OCI-LY7 (cell line): ENCODE measurements around the gene FMNL2.

Experiments used
- EZH2phosphoT487 ChIP-seq: fragments of 200-600 bp; sonication (generic); IDR thresholded peaks from 2 replicates; pipeline ENCODE4 v1.6.1; 2018; ENCODE audit warnings: low read depth, borderline replicate concordance, mild to moderate bottlenecking, mixed run types, antibody characterized with exemption, low read length, moderate library complexity, mixed read lengths
- TF ChIP-seq, protein P1 (sequence below): fragments of 200-600 bp; sonication (generic); conservative IDR thresholded peaks from 2 replicates; pipeline ENCODE4 v1.5.1; 2014; ENCODE audit warnings: mild to moderate bottlenecking, antibody characterized with exemption, low read length, moderate library complexity, mixed read lengths

DNA sequence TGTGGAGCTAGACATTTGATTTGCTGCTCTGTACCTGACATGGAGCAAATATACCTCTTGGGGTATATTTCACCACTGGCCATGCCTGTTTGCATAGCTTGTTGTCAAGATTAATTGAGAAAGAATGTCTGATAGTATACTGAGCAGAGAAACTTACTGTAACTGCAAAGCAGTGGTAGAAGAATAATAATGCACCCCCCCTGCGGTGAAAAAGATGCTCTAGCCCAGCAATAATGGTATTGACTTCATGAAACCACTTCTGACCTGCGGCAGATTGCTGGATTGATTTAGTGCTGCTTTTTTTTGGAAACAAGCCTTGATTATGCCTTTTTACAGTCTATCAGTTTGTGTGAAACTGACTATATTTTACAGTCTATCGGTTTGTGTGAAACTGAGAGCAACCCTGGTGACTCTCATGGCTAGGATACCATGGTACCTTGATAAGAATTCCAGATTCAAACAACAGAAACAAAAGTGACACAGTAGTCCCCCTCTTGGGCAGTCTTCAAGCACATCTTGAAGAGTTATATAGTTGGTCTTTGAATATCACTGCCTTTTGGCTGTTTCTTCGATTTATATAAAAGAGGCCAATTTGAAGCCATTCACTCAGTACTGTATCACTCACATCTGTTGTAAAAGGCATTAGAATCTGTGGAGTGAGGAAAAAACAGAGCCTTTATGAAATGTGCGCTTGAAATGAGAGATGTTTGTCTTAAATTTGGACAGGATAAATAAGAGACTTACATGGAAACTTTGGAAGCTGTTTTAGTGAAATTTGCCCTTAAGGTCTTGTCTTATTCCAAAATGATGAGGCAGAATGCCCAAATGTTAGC lies 102.5 kb downstream of the FMNL2 start:
- TF ChIP-seq, protein P1, sequence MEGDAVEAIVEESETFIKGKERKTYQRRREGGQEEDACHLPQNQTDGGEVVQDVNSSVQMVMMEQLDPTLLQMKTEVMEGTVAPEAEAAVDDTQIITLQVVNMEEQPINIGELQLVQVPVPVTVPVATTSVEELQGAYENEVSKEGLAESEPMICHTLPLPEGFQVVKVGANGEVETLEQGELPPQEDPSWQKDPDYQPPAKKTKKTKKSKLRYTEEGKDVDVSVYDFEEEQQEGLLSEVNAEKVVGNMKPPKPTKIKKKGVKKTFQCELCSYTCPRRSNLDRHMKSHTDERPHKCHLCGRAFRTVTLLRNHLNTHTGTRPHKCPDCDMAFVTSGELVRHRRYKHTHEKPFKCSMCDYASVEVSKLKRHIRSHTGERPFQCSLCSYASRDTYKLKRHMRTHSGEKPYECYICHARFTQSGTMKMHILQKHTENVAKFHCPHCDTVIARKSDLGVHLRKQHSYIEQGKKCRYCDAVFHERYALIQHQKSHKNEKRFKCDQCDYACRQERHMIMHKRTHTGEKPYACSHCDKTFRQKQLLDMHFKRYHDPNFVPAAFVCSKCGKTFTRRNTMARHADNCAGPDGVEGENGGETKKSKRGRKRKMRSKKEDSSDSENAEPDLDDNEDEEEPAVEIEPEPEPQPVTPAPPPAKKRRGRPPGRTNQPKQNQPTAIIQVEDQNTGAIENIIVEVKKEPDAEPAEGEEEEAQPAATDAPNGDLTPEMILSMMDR: no peak
- no peak for TF ChIP-seq EZH2phosphoT487
